Brain microvascular endothelial cell (primary cell): ENCODE results near the gene PARD3.
A peak's percentile ranks its signal among the peaks of the same experiment; 100 is the strongest.
"Not testable (repeated sequence)": the region's sequence is repeated elsewhere in the genome, so short reads cannot be mapped to it uniquely, and the experiment has no call there.

Source experiments
- DNase-seq: peaks from one replicate; pipeline ENCODE4 v3.0.0-alpha.2; 2020
- H3K27ac ChIP-seq: fragments of 250-450 bp; sonication (Bioruptor Pico); 2 replicates; pipeline ENCODE4 v1.5.1; 2020; ENCODE audit warnings: mild to moderate bottlenecking, moderate library complexity
- H3K27me3 ChIP-seq: fragments of 250-450 bp; sonication (Bioruptor Pico); replicated peaks from 2 replicates; pipeline ENCODE4 v1.5.1; 2020; ENCODE audit warnings: mild to moderate bottlenecking
- H3K36me3 ChIP-seq: fragments of 250-450 bp; sonication (Bioruptor Pico); replicated peaks from 2 replicates; pipeline ENCODE4 v1.5.1; 2020; ENCODE audit warnings: mild to moderate bottlenecking
- H3K4me3 ChIP-seq: 2 replicates; pipeline ENCODE4 v1.5.1; 2011; ENCODE audit warnings: low read depth, mild to moderate bottlenecking, control low read depth, low read length, moderate library complexity
- CTCF ChIP-seq: IDR thresholded peaks from 2 replicates; pipeline ENCODE4 v1.5.1; 2011; ENCODE audit warnings: low read depth, mild to moderate bottlenecking, moderate library complexity, low read length, control low read depth, inconsistent platforms; ENCODE audit errors: missing control alignments
- in situ Hi-C: cut with HindIII; loops from 2 replicates; pipeline ENCODE4 v1.10.0; 2017; ENCODE audit warnings: low sequenced_read_pairs, low pct_ligation_motif_present

PARD3 gene

GRCh38 chr10:34433241-34434076 lies 381.6 kb downstream of the PARD3 start:
- Histone ChIP-seq H3K36me3 (no peaks in the 10 kb centered on the region), H3K27ac (peak overlapping the region; percentile 91), H3K27me3 (no peaks in the 10 kb centered on the region), H3K4me3 (no peak overlapping the region)
- in situ Hi-C loops = no loop called here
- TF ChIP-seq CTCF = no peak
- DNase-seq = peak; percentile 30

GRCh38 chr10:34432589-34432988 lies 382.5 kb downstream of the PARD3 start:
- no peaks in the 10 kb centered on the region for H3K36me3 ChIP-seq
- peak overlapping the region; percentile 91 for H3K27ac ChIP-seq
- in situ Hi-C loops = no loop called here
- no peak for TF ChIP-seq CTCF
- H3K4me3 ChIP-seq = no peak overlapping the region
- no peaks in the 10 kb centered on the region for H3K27me3 ChIP-seq
- DNase-seq = no peak

- Histone ChIP-seq H3K27me3 (no peaks in the 10 kb centered on the region), H3K27ac (no peak overlapping the region), H3K4me3 (no peak overlapping the region), H3K36me3 (no peaks in the 10 kb centered on the region)
- TF ChIP-seq CTCF = no peak
- in situ Hi-C loops = no loop called here
- no peak for DNase-seq
These were observed 384.4 kb downstream of the PARD3 start for GRCh38 chr10:34430685-34431084.

- Histone ChIP-seq H3K27ac (no peak overlapping the region), H3K4me3 (no peak overlapping the region), H3K36me3 (no peaks in the 10 kb centered on the region), H3K27me3 (no peaks in the 10 kb centered on the region)
- in situ Hi-C loops = no loop called here
- no peak for TF ChIP-seq CTCF
- DNase-seq = no peak
These were observed 386.6 kb downstream of the PARD3 start for GRCh38 chr10:34428501-34428900.

- H3K27ac ChIP-seq = no peak overlapping the region
- in situ Hi-C loops = no loop called here
- H3K27me3 ChIP-seq = no peaks in the 10 kb centered on the region
- H3K4me3 ChIP-seq = no peak overlapping the region
- H3K36me3 ChIP-seq = no peaks in the 10 kb centered on the region
- no peak for DNase-seq
- TF ChIP-seq CTCF = no peak
These were observed 387.2 kb downstream of the PARD3 start for GRCh38 chr10:34427911-34428216.

GRCh38 chr10:34427158-34427910 lies 387.8 kb downstream of the PARD3 start:
- H3K4me3 ChIP-seq, H3K27ac ChIP-seq, H3K36me3 ChIP-seq, in situ Hi-C loops, H3K27me3 ChIP-seq, DNase-seq: not testable (repeated sequence)

- DNase-seq, H3K36me3 ChIP-seq, H3K27me3 ChIP-seq, in situ Hi-C loops, H3K4me3 ChIP-seq, H3K27ac ChIP-seq: not testable (repeated sequence)
These were observed 388.4 kb downstream of the PARD3 start for GRCh38 chr10:34426538-34427157.
